Effector memory CD4-positive, alpha-beta T cell (primary cell): Measurements from ENCODE around the gene CTSC.

Source experiments
- DNase-seq, 3 donors: peaks; one replicate each; pipeline ENCODE4 v3.0.0-alpha.2; 2020
- H3K27ac ChIP-seq: 2 replicates; pipeline ENCODE4 v1.7.0; 2013; ENCODE audit warnings: mild to moderate bottlenecking, low read length, moderate library complexity; ENCODE audit not compliant: insufficient read depth, poor library complexity, severe bottlenecking
- H3K27me3 ChIP-seq: replicated peaks from 2 replicates; pipeline ENCODE4 v1.7.0; 2013; ENCODE audit warnings: mild to moderate bottlenecking, low read length; ENCODE audit not compliant: insufficient read depth, control insufficient read depth, poor library complexity, severe bottlenecking
- H3K36me3 ChIP-seq: 2 replicates; pipeline ENCODE4 v1.7.0; 2013; ENCODE audit warnings: mild to moderate bottlenecking, low read length, moderate library complexity; ENCODE audit not compliant: control insufficient read depth, insufficient read depth
- H3K4me1 ChIP-seq: 2 replicates; pipeline ENCODE4 v1.7.0; 2013; ENCODE audit warnings: low read length, mild to moderate bottlenecking; ENCODE audit not compliant: control insufficient read depth, insufficient read depth, poor library complexity, severe bottlenecking
- H3K4me3 ChIP-seq: 2 replicates; pipeline ENCODE4 v1.7.0; 2013; ENCODE audit warnings: low read length, low read depth, mild to moderate bottlenecking; ENCODE audit not compliant: insufficient read depth, poor library complexity, severe bottlenecking
- H3K9me3 ChIP-seq: 2 replicates; pipeline ENCODE4 v1.7.0; 2013; ENCODE audit warnings: mild to moderate bottlenecking, low read length, moderate library complexity; ENCODE audit not compliant: control insufficient read depth

Gene CTSC

DNA sequence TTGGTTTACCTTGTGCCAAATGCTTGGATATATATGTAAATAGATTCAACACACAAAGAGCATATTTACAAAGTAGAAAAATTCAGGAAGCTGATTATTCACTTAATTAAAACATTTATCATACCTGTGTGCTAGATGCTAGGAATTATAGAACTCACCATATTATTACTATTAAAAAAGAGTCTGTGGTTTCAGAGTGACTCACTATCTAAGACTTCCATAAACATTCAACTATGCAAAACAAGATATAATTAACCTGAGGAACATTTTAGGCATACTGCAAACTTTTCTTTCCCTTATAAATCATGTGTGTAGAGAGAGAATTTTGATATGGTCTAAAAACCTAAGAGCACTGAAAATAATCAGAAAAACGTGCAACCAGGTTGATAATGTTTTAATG is 27.3 kb downstream of the CTSC start:
- no peaks in the 10 kb centered on the region for H3K27me3 ChIP-seq
- H3K9me3 ChIP-seq: no peaks in the 10 kb centered on the region
- H3K36me3 ChIP-seq: peaks cover 17% of the 10 kb centered on the region
- DNase-seq: no peak
- H3K27ac ChIP-seq: no peak overlapping the region
- no peak overlapping the region for H3K4me3 ChIP-seq
- H3K4me1 ChIP-seq: no peaks in the 10 kb centered on the region

DNA sequence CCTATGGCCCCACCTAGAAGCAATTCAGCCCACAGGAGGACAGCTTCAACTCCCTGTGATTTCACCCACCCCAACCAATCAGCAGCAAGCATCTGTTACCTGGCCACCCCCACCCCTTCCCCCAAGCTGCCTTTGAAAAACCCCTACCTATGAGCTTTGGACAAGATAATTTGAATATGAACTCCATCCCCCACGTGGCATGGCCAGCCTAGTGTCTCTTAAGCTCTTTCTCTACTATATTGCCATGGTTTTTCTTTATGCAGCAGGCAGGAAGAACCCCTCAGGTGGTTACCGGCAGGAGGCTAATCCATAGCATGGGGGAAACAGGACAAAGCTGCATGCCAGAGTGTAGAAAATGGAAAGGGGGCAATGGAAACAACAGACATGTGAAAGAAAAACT is 29.0 kb downstream of the CTSC start:
- no peaks in the 10 kb centered on the region for H3K9me3 ChIP-seq
- no peaks in the 10 kb centered on the region for H3K27me3 ChIP-seq
- no peaks in the 10 kb centered on the region for H3K4me1 ChIP-seq
- peaks cover 17% of the 10 kb centered on the region for H3K36me3 ChIP-seq
- DNase-seq: no peak
- H3K4me3 ChIP-seq: no peak overlapping the region
- H3K27ac ChIP-seq: no peak overlapping the region

DNA sequence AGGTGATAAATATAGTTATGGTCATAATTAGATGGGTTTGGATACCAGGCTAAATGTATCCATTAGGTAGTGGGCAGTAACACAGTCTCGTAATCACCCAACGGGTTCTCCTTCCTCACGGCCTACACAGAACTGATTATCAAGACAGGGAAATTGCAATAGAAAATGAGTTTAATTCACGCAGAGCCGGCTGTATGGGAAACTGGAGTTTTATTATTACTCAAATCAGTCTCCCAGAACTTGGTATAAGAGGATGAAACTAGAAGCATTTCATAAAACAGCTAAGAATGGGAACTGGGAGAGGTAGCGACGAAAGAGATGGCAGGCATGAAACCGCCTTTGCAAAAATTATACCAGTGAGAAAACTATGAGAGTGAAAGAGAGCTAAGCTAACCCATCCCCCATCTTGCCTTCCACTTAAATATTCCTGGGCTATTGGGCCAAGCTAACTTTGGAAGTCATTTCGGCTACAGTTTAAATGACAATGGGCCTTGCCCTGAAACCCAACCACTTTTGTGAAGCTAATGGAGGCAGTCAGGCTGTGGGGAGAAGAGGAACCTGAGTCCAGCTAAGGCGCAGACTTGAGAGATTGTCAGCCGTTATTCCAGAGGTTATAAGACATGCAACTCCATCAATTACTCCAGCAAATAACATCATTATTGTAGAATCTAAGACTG is 29.6 kb downstream of the CTSC start:
- no peak overlapping the region for H3K4me3 ChIP-seq
- no peaks in the 10 kb centered on the region for H3K4me1 ChIP-seq
- DNase-seq: no peak
- H3K27me3 ChIP-seq: no peaks in the 10 kb centered on the region
- H3K36me3 ChIP-seq: peaks cover 22% of the 10 kb centered on the region
- no peaks in the 10 kb centered on the region for H3K9me3 ChIP-seq
- no peak overlapping the region for H3K27ac ChIP-seq

DNA sequence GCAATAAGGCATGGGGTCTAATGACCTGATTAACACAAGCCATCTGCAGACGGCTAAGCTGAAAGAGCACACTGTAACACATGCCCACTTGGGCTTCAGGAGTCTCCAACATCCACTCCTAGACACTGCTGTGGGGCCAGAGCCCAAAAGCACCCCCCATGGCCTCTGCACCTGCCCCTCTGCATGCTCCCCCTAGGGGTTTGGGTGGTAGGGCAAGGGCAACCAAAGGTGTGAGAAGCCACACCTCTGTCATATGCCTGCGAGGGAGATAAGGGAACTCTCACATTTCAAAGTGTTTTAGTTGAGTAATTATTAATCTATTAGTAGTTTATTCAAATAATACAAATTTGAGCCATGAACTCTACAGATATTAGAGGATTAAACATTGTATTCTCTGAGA is 30.8 kb downstream of the CTSC start:
- H3K4me1 ChIP-seq: no peaks in the 10 kb centered on the region
- DNase-seq: no peak
- H3K9me3 ChIP-seq: no peaks in the 10 kb centered on the region
- no peaks in the 10 kb centered on the region for H3K27me3 ChIP-seq
- no peak overlapping the region for H3K27ac ChIP-seq
- H3K36me3 ChIP-seq: peaks cover 22% of the 10 kb centered on the region
- no peak overlapping the region for H3K4me3 ChIP-seq

DNA sequence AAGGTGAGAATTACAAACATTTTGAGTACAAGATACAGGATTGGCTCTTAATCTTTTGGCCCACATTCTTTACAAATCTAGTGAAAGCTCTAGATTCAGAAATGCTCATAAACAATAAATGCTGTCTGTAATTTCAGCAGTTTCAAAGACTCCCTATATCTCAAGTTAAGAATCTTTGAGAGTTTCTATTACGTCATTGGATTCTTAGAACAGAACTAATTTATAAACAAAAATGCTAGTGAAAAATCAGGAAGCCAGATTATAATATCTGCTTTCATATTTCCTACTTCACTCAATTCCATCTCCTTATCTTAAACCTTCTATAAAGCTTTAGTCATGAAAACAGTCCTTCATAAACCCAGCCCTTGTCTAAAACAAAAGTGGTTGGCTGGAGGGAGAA is 32.1 kb downstream of the CTSC start:
- no peak for DNase-seq
- Histone ChIP-seq H3K4me1 (no peaks in the 10 kb centered on the region), H3K27me3 (no peaks in the 10 kb centered on the region), H3K27ac (no peak overlapping the region), H3K4me3 (no peak overlapping the region), H3K36me3 (peaks cover 21% of the 10 kb centered on the region), H3K9me3 (no peaks in the 10 kb centered on the region)

DNA sequence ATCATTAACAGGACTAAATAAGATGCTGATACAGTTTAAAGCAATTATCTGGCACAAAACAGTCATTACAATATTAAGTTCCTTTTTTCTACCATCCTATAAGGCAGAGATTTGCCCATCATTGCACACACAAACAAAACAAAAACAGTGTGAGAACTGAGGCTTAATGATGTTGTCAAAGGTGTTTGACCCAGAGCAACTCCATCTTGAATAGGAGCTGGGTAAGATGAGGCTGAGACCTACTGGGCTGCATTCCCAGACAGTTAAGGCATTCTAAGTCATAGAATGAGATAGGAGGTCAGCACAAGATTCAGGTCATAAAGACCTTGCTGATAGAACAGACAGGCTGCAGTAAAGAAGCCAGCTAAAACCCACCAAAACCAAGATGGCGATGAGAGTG is 33.2 kb downstream of the CTSC start:
- no peaks in the 10 kb centered on the region for H3K27me3 ChIP-seq
- no peak overlapping the region for H3K27ac ChIP-seq
- H3K4me3 ChIP-seq: no peak overlapping the region
- H3K4me1 ChIP-seq: no peaks in the 10 kb centered on the region
- no peak for DNase-seq
- H3K9me3 ChIP-seq: no peaks in the 10 kb centered on the region
- H3K36me3 ChIP-seq: peaks cover 27% of the 10 kb centered on the region

DNA sequence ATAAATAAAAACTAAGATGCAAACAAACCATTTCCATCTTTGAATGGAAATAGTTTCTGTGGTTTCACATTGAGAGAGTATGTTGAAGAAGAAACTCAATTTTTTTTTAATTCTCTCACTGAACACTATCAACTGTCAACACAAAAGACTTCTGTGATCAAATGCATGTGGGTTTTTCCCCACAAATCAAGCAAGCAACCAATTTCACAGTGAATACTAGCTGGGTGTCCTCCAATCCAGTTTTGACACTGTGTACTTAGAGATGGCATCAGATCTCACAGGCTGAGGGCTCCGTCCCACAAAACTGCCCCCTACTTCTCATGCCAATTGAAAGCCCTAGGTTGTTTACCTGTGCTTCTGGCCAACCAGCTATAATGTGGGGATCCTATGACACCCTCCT is 34.5 kb downstream of the CTSC start:
- no peak for DNase-seq
- Histone ChIP-seq H3K36me3 (peaks cover 18% of the 10 kb centered on the region), H3K4me3 (no peak overlapping the region), H3K9me3 (no peaks in the 10 kb centered on the region), H3K27ac (no peak overlapping the region), H3K27me3 (no peaks in the 10 kb centered on the region), H3K4me1 (no peaks in the 10 kb centered on the region)

DNA sequence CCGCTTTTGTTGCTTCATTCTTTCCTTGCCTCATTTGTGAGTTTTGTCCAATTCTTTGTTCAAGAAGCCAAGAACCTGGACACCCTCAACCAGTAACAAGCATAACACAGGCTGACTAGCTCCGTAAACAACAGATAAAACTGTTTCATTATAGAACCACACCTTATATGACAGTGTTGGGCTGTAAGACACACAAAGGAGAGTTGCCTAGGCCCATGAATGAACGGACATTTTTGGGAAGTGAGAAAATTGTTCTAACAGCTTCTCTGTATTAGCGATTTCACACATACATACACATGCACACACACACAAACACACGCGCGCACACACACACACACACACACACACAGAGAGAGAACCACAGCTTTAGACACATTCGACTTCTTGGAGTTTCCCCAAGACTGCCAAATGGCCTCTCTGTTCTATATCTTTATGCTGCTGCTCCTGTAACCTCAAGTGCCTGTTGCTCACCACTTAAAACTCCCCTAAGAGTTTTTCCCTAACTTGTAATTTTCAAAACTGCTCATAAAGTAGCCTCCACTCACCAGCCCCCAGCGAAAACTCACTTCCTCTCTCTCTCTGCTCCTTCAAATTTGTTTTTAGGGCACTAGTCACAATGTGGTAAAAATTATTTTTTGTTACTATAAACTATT is 35.9 kb downstream of the CTSC start:
- no peaks in the 10 kb centered on the region for H3K4me1 ChIP-seq
- peaks cover 18% of the 10 kb centered on the region for H3K36me3 ChIP-seq
- H3K27me3 ChIP-seq: no peaks in the 10 kb centered on the region
- H3K9me3 ChIP-seq: no peaks in the 10 kb centered on the region
- H3K27ac ChIP-seq: no peak overlapping the region
- H3K4me3 ChIP-seq: no peak overlapping the region
- DNase-seq: peak in 1 of 3 donors; percentile 0

DNA sequence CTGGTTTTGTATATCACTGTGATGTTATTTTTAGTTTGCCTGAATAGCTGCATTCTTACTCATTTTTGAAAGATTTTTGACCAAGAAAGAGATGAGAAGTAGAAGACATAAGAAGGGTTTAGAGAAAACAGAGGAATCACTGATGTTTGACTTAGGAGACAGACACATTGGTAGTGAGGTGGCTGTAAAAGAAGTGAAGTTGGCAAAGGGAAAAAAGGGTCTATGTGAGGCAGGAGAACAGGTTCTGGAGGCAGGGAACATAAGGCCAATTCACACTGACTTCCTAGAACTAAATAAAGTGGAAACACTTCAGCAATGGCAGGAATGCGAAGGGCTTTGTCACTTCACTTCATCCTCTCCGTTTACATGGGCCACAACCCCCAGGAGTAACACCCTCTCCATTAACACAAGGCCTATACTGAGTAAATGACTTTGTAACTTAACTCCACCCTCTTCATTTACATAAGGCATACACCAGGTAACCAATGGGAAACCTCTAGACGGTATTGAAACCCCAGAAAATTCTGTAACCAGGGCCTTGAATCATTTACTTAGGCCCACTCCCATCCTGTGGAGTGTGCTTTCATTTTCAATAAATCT is 36.5 kb downstream of the CTSC start:
- no peaks in the 10 kb centered on the region for H3K4me1 ChIP-seq
- no peaks in the 10 kb centered on the region for H3K9me3 ChIP-seq
- peaks cover 17% of the 10 kb centered on the region for H3K36me3 ChIP-seq
- no peak overlapping the region for H3K27ac ChIP-seq
- no peak for DNase-seq
- H3K4me3 ChIP-seq: no peak overlapping the region
- H3K27me3 ChIP-seq: no peaks in the 10 kb centered on the region

DNA sequence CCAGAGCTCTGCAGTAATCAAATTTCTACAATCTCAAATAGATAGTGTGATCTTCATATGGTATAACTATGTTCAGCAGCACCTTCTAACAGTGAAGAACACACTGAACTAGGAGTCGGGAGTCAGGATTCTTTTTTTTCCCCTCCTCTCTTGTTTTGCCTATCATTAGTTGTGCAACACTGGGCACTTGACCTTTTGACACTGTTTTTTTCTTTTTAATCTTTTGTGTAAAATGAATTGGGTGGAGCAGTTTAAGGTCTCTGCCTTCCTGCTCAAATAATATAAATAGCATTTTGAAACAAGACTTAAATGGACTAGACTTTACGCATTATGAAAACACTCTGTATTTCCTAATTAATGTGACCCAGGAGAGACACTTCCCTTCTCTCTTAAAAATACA is 39.7 kb downstream of the CTSC start:
- H3K27ac ChIP-seq: no peak overlapping the region
- peaks cover 24% of the 10 kb centered on the region for H3K36me3 ChIP-seq
- no peaks in the 10 kb centered on the region for H3K9me3 ChIP-seq
- no peaks in the 10 kb centered on the region for H3K4me1 ChIP-seq
- H3K4me3 ChIP-seq: no peak overlapping the region
- no peaks in the 10 kb centered on the region for H3K27me3 ChIP-seq
- no peak for DNase-seq
